GM21526 (cell line): ENCODE results near the gene MSANTD1.
"Not testable (repeated sequence)": the region's sequence is repeated elsewhere in the genome, so short reads cannot be mapped to it uniquely, and the experiment has no call there.

Source experiments
- ATAC-seq: cut with Tn5 transposase; IDR thresholded peaks from one replicate; pipeline ENCODE4 v1.9.1; 2021; ENCODE audit warnings: moderate library complexity; ENCODE audit not compliant: unreplicated experiment, low FRiP score

MSANTD1 gene

GRCh38 chr4:3299976-3300671, 51.2 kb downstream of the MSANTD1 start:
- no peak for ATAC-seq

GRCh38 chr4:3300882-3301281, 51.9 kb downstream of the MSANTD1 start:
- ATAC-seq = not testable (repeated sequence)

GRCh38 chr4:3301450-3302172, 52.7 kb downstream of the MSANTD1 start:
- ATAC-seq = no peak

- ATAC-seq = no peak
Measured at GRCh38 chr4:3302173-3302785, 53.3 kb downstream of the MSANTD1 start.

GRCh38 chr4:3302786-3303564, 54.0 kb downstream of the MSANTD1 start:
- no peak for ATAC-seq

GRCh38 chr4:3303565-3303824, 54.5 kb downstream of the MSANTD1 start:
- ATAC-seq = no peak

- no peak for ATAC-seq
Measured at GRCh38 chr4:3303923-3304710, 55.2 kb downstream of the MSANTD1 start.

- no peak for ATAC-seq
Measured at GRCh38 chr4:3304831-3305609, 56.1 kb downstream of the MSANTD1 start.

- no peak for ATAC-seq
Measured at GRCh38 chr4:3305610-3306371, 56.8 kb downstream of the MSANTD1 start.
